ENCODE results near the gene FAM149A. TPM values are rescaled to one million over a fixed set of nuclear protein-coding genes. Genes with fewer than 3 reads are reported as not detected.

The FAM149A gene
- total RNA-seq, 3 donors from 2014 or later (not counting 1 experiment from before 2014, with no cell fraction given), result 0.33 TPM; not detected in 2

- peak overlapping the region; percentile 73 to 77 for H3K27ac Mint-ChIP-seq
- intact Hi-C loops (cut with micrococcal nuclease), result loop anchor here (5.0 kb wide), 1 partner anchor 123 kb away; the partner anchor contains the start of gene CYP4V2
- 94% methylated on average over 4 of the region's 4 CpGs for WGBS (ENCODE audit: insufficient coverage)
Observed at GRCh38 chr4:186069729-186070128, 34.8 kb upstream of the FAM149A start.

GRCh38 chr4:186072516-186072915 is 32.0 kb upstream of the FAM149A start:
- no peak overlapping the region for H3K4me3 ChIP-seq (ENCODE audit: low read length)
- DNase-seq (no peak), ATAC-seq (no peak)
- no peak for TF ChIP-seq CTCF (IDR thresholded peaks at IDR 0.05)
- no peaks in the 10 kb centered on the region for H3K9me3 Mint-ChIP-seq
- no peaks in the 10 kb centered on the region for H3K27me3 Mint-ChIP-seq (ENCODE audit: low read depth in 2 of 2)
- WGBS (ENCODE audit: insufficient coverage), result 97% methylated on average over 9 of the region's 10 CpGs
- no peak overlapping the region for H3K27ac Mint-ChIP-seq
- peaks cover 13% of the 10 kb centered on the region for H3K4me1 ChIP-seq (ENCODE audit: control insufficient read depth, insufficient read depth, low read length)
- intact Hi-C loops (cut with micrococcal nuclease), result no loop called here
- no peaks in the 10 kb centered on the region for H3K36me3 Mint-ChIP-seq
- H3K27ac ChIP-seq (ENCODE audit: low read length), result no peak overlapping the region
- H3K27me3 ChIP-seq (ENCODE audit: control insufficient read depth, insufficient read depth, low read length), result no peaks in the 10 kb centered on the region
- peaks cover 32 to 36% of the 10 kb centered on the region in 2 donors for H3K4me1 Mint-ChIP-seq
- no peaks in the 10 kb centered on the region for H3K9me3 ChIP-seq (ENCODE audit: control insufficient read depth, insufficient read depth, low read length)
- no peaks in the 10 kb centered on the region for H3K36me3 ChIP-seq (ENCODE audit: control insufficient read depth, insufficient read depth, low read length)
- no peak overlapping the region for H3K4me3 Mint-ChIP-seq

More at GRCh38 chr4:186069729-186070128, 34.8 kb upstream of the FAM149A start:
- peak overlapping the region; percentile 83 for H3K4me3 Mint-ChIP-seq
- H3K27me3 Mint-ChIP-seq (ENCODE audit: low read depth in 2 of 2), result no peaks in the 10 kb centered on the region
- no peak for TF ChIP-seq CTCF (IDR thresholded peaks at IDR 0.05)
- DNase-seq (no peak), ATAC-seq (no peak)
- Histone ChIP-seq H3K27me3 (ENCODE audit: control insufficient read depth, insufficient read depth, low read length) (no peaks in the 10 kb centered on the region), H3K4me1 (ENCODE audit: control insufficient read depth, insufficient read depth, low read length) (peaks cover 13% of the 10 kb centered on the region), H3K4me3 (ENCODE audit: low read length) (no peak overlapping the region), H3K9me3 (ENCODE audit: control insufficient read depth, insufficient read depth, low read length) (no peaks in the 10 kb centered on the region), H3K27ac (ENCODE audit: low read length) (no peak overlapping the region), H3K36me3 (ENCODE audit: control insufficient read depth, insufficient read depth, low read length) (no peaks in the 10 kb centered on the region)
- H3K36me3 Mint-ChIP-seq, result no peaks in the 10 kb centered on the region
- H3K4me1 Mint-ChIP-seq, result peaks cover 37 to 40% of the 10 kb centered on the region in 2 donors
- no peaks in the 10 kb centered on the region for H3K9me3 Mint-ChIP-seq

- H3K36me3 ChIP-seq (ENCODE audit: control insufficient read depth, insufficient read depth, low read length), result no peaks in the 10 kb centered on the region
- H3K27me3 Mint-ChIP-seq (ENCODE audit: low read depth in 2 of 2), result no peaks in the 10 kb centered on the region
- 77% methylated on average over 6 of the region's 7 CpGs for WGBS (ENCODE audit: insufficient coverage)
- peak in 1 of 3 donors; percentile 48 for ATAC-seq
- no peak overlapping the region for H3K27ac Mint-ChIP-seq
- H3K36me3 Mint-ChIP-seq, result peaks cover 5% of the 10 kb centered on the region
- no peaks in the 10 kb centered on the region for H3K9me3 Mint-ChIP-seq
- H3K27me3 ChIP-seq (ENCODE audit: control insufficient read depth, insufficient read depth, low read length), result no peaks in the 10 kb centered on the region
- H3K4me3 ChIP-seq (ENCODE audit: low read length), result no peak overlapping the region
- no peak for TF ChIP-seq CTCF (IDR thresholded peaks at IDR 0.05)
- no peak overlapping the region for H3K27ac ChIP-seq (ENCODE audit: low read length)
- no peaks in the 10 kb centered on the region for H3K9me3 ChIP-seq (ENCODE audit: control insufficient read depth, insufficient read depth, low read length)
- DNase-seq, result no peak
- H3K4me1 ChIP-seq (ENCODE audit: control insufficient read depth, insufficient read depth, low read length), result peaks cover 3% of the 10 kb centered on the region
- H3K4me1 Mint-ChIP-seq, result peaks cover 16 to 21% of the 10 kb centered on the region in 2 donors
- intact Hi-C loops (cut with micrococcal nuclease), result no loop called here
- no peak overlapping the region for H3K4me3 Mint-ChIP-seq
Observed at GRCh38 chr4:186074189-186074588, 30.3 kb upstream of the FAM149A start.

GRCh38 chr4:186078981-186079638 is 25.4 kb upstream of the FAM149A start:
- Histone ChIP-seq H3K4me1 (ENCODE audit: control insufficient read depth, insufficient read depth, low read length) (no peaks in the 10 kb centered on the region), H3K9me3 (ENCODE audit: control insufficient read depth, insufficient read depth, low read length) (no peaks in the 10 kb centered on the region), H3K4me3 (ENCODE audit: low read length) (no peak overlapping the region), H3K27me3 (ENCODE audit: control insufficient read depth, insufficient read depth, low read length) (no peaks in the 10 kb centered on the region), H3K27ac (ENCODE audit: low read length) (no peak overlapping the region), H3K36me3 (ENCODE audit: control insufficient read depth, insufficient read depth, low read length) (no peaks in the 10 kb centered on the region)
- no peak for ATAC-seq
- Mint-ChIP-seq H3K27me3 (ENCODE audit: low read depth in 2 of 2) (no peaks in the 10 kb centered on the region), H3K9me3 (no peaks in the 10 kb centered on the region), H3K36me3 (peaks cover 25% of the 10 kb centered on the region), H3K27ac (no peak overlapping the region), H3K4me1 (no peaks in the 10 kb centered on the region), H3K4me3 (no peak overlapping the region)
- no peak for DNase-seq
- TF ChIP-seq CTCF (IDR thresholded peaks at IDR 0.05), result no peak
- 85% methylated on average over 10 of the region's 11 CpGs for WGBS (ENCODE audit: insufficient coverage)
- intact Hi-C loops (cut with micrococcal nuclease), result no loop called here

Data from natural killer cell (primary cell).